ENCODE data around the gene KDF1. TPM values are rescaled to one million over a fixed set of nuclear protein-coding genes. Genes with fewer than 3 reads are reported as not detected.

Gene KDF1
- total and polyA plus RNA-seq, 2 donors (not counting 1 experiment from before 2014, with no cell fraction given) = not detected

GRCh38 chr1:26956321-26956720, 3.9 kb downstream of the KDF1 start:
- no peaks in the 10 kb centered on the region for H3K79me2 ChIP-seq (ENCODE audit: control insufficient read depth, insufficient read depth, low read length)
- no peak overlapping the region for H2AFZ ChIP-seq (ENCODE audit: low read length)
- H3K9me3 ChIP-seq (ENCODE audit: control insufficient read depth, insufficient read depth, low read depth, low read length) = no peaks in the 10 kb centered on the region
- H4K20me1 ChIP-seq (ENCODE audit: control insufficient read depth, extremely low read depth, insufficient read depth, low read length) = no peaks in the 10 kb centered on the region
- H3K9ac ChIP-seq (ENCODE audit: insufficient read depth, low read length) = no peak overlapping the region
- H3K27me3 ChIP-seq (ENCODE audit: control insufficient read depth, insufficient read depth, low read length) = peaks cover 23% of the 10 kb centered on the region
- no peak overlapping the region for H3K4me3 ChIP-seq (replicated peaks in 1 of 4; ENCODE audit: control extremely low read depth in 1 of 4, insufficient read depth in 1 of 4, low read depth in 3 of 4, low read length in 4 of 4)
- no peaks in the 10 kb centered on the region for H3K36me3 ChIP-seq (ENCODE audit: control insufficient read depth, insufficient read depth, low read length)
- H3K4me2 ChIP-seq (ENCODE audit: extremely low read depth, insufficient read depth, low read length) = no peak overlapping the region
- H3K4me1 ChIP-seq (ENCODE audit: control insufficient read depth, extremely low read depth, insufficient read depth, low read length) = no peaks in the 10 kb centered on the region
- no peak for TF ChIP-seq CTCF (conservative IDR thresholded peaks at IDR 0.05 in 1 of 2, IDR thresholded peaks at IDR 0.05 in 1 of 2; ENCODE audit: low read depth in 1 of 2, low read length in 2 of 2)
- TF ChIP-seq EZH2 (IDR thresholded peaks at IDR 0.05; ENCODE audit: low read length, missing control alignments) = no peak
- no peak for DNase-seq (ENCODE audit: low read depth in 2 of 2)
- H3K27ac ChIP-seq (ENCODE audit: insufficient read depth, low read length) = no peak overlapping the region

- H3K36me3 ChIP-seq (ENCODE audit: control insufficient read depth, insufficient read depth, low read length) = no peaks in the 10 kb centered on the region
- no peaks in the 10 kb centered on the region for H4K20me1 ChIP-seq (ENCODE audit: control insufficient read depth, extremely low read depth, insufficient read depth, low read length)
- H2AFZ ChIP-seq (ENCODE audit: low read length) = no peak overlapping the region
- no peak overlapping the region for H3K4me2 ChIP-seq (ENCODE audit: extremely low read depth, insufficient read depth, low read length)
- H3K27ac ChIP-seq (ENCODE audit: insufficient read depth, low read length) = no peak overlapping the region
- H3K27me3 ChIP-seq (ENCODE audit: control insufficient read depth, insufficient read depth, low read length) = no peaks in the 10 kb centered on the region
- H3K4me3 ChIP-seq (replicated peaks in 1 of 4; ENCODE audit: control extremely low read depth in 1 of 4, insufficient read depth in 1 of 4, low read depth in 3 of 4, low read length in 4 of 4) = no peak overlapping the region
- no peak overlapping the region for H3K9ac ChIP-seq (ENCODE audit: insufficient read depth, low read length)
- H3K4me1 ChIP-seq (ENCODE audit: control insufficient read depth, extremely low read depth, insufficient read depth, low read length) = no peaks in the 10 kb centered on the region
- TF ChIP-seq EZH2 (IDR thresholded peaks at IDR 0.05; ENCODE audit: low read length, missing control alignments) (no peak), CTCF (conservative IDR thresholded peaks at IDR 0.05 in 1 of 2, IDR thresholded peaks at IDR 0.05 in 1 of 2; ENCODE audit: low read depth in 1 of 2, low read length in 2 of 2) (no peak)
- no peaks in the 10 kb centered on the region for H3K9me3 ChIP-seq (ENCODE audit: control insufficient read depth, insufficient read depth, low read depth, low read length)
- no peak for DNase-seq (ENCODE audit: low read depth in 2 of 2)
- H3K79me2 ChIP-seq (ENCODE audit: control insufficient read depth, insufficient read depth, low read length) = no peaks in the 10 kb centered on the region
These were observed 6.9 kb downstream of the KDF1 start for GRCh38 chr1:26953374-26953773.

GRCh38 chr1:26951821-26952497, 8.3 kb downstream of the KDF1 start:
- Histone ChIP-seq H3K27ac (ENCODE audit: insufficient read depth, low read length) (no peak overlapping the region), H3K79me2 (ENCODE audit: control insufficient read depth, insufficient read depth, low read length) (no peaks in the 10 kb centered on the region), H3K36me3 (ENCODE audit: control insufficient read depth, insufficient read depth, low read length) (no peaks in the 10 kb centered on the region), H3K9ac (ENCODE audit: insufficient read depth, low read length) (no peak overlapping the region), H3K4me2 (ENCODE audit: extremely low read depth, insufficient read depth, low read length) (no peak overlapping the region), H4K20me1 (ENCODE audit: control insufficient read depth, extremely low read depth, insufficient read depth, low read length) (no peaks in the 10 kb centered on the region), H3K4me1 (ENCODE audit: control insufficient read depth, extremely low read depth, insufficient read depth, low read length) (no peaks in the 10 kb centered on the region), H3K4me3 (replicated peaks in 1 of 4; ENCODE audit: control extremely low read depth in 1 of 4, insufficient read depth in 1 of 4, low read depth in 3 of 4, low read length in 4 of 4) (no peak overlapping the region), H2AFZ (ENCODE audit: low read length) (no peak overlapping the region), H3K27me3 (ENCODE audit: control insufficient read depth, insufficient read depth, low read length) (no peaks in the 10 kb centered on the region), H3K9me3 (ENCODE audit: control insufficient read depth, insufficient read depth, low read depth, low read length) (no peaks in the 10 kb centered on the region)
- no peak for DNase-seq (ENCODE audit: low read depth in 2 of 2)
- TF ChIP-seq EZH2 (IDR thresholded peaks at IDR 0.05; ENCODE audit: low read length, missing control alignments) (no peak), CTCF (conservative IDR thresholded peaks at IDR 0.05 in 1 of 2, IDR thresholded peaks at IDR 0.05 in 1 of 2; ENCODE audit: low read depth in 1 of 2, low read length in 2 of 2) (no peak)

Measured in fibroblast of lung (primary cell).